GM23338 (cell line): ENCODE measurements around the gene SLC15A1. TPM values are rescaled to one million over a fixed set of nuclear protein-coding genes. Genes with fewer than 3 reads are reported as not detected.

ENCODE experiments used
- ATAC-seq: fragments of 200-7000 bp; cut with Tn5 transposase; 3 replicates; pipeline ENCODE4 v1.9.1; 2020
- DNase-seq: peaks from one replicate; pipeline ENCODE4 v3.0.0-alpha.2; 2015; ENCODE audit warnings: low spot score
- H2AFZ ChIP-seq: fragments of 200-600 bp; sonication (generic); 2 replicates; pipeline ENCODE4 v1.8.0; 2016; ENCODE audit warnings: antibody characterized with exemption, mild to moderate bottlenecking, moderate library complexity
- H3F3A ChIP-seq: fragments of 200-600 bp; sonication (generic); replicated peaks from 2 replicates; pipeline ENCODE4 v1.8.0; 2017; ENCODE audit warnings: antibody characterized with exemption, mixed run types, low read depth
- H3K27ac ChIP-seq: fragments of 200-600 bp; sonication (generic); 2 replicates; pipeline ENCODE4 v1.6.1; 2016; ENCODE audit warnings: low read depth
- H3K27me3 ChIP-seq: fragments of 200-600 bp; sonication (generic); 2 replicates; pipeline ENCODE4 v1.8.0; 2016; ENCODE audit warnings: mild to moderate bottlenecking, mixed run types, moderate library complexity; ENCODE audit not compliant: insufficient read depth
- H3K36me3 ChIP-seq: fragments of 200-600 bp; sonication (generic); 2 replicates; pipeline ENCODE4 v1.8.0; 2016; ENCODE audit warnings: mild to moderate bottlenecking; ENCODE audit not compliant: insufficient read depth
- H3K4me1 ChIP-seq: fragments of 200-600 bp; sonication (generic); 2 replicates; pipeline ENCODE4 v1.8.0; 2016; ENCODE audit warnings: mild to moderate bottlenecking, moderate library complexity; ENCODE audit not compliant: insufficient read depth
- H3K4me2 ChIP-seq: fragments of 200-600 bp; sonication (generic); 2 replicates; pipeline ENCODE4 v1.7.1; 2017; ENCODE audit warnings: mixed run types
- H3K4me3 ChIP-seq: fragments of 200-600 bp; sonication (generic); 2 replicates; pipeline ENCODE4 v1.6.1; 2016; ENCODE audit warnings: mixed run types
- H3K79me2 ChIP-seq: fragments of 200-600 bp; sonication (generic); replicated peaks from 2 replicates; pipeline ENCODE4 v1.8.0; 2017; ENCODE audit warnings: mild to moderate bottlenecking; ENCODE audit not compliant: insufficient read depth
- H3K9me2 ChIP-seq: fragments of 200-600 bp; sonication (generic); 2 replicates; pipeline ENCODE4 v1.8.0; 2017; ENCODE audit not compliant: insufficient read depth
- H4K20me1 ChIP-seq: fragments of 200-600 bp; sonication (generic); replicated peaks from 2 replicates; pipeline ENCODE4 v1.8.0; 2017; ENCODE audit warnings: mild to moderate bottlenecking; ENCODE audit not compliant: insufficient read depth
- H3K27ac Mint-ChIP-seq: 2 replicates; pipeline ENCODE4 v1.8.0; 2020; ENCODE audit warnings: inconsistent platforms, mild to moderate bottlenecking, moderate library complexity, mixed read lengths
- H3K27me3 Mint-ChIP-seq: 3 replicates; pipeline ENCODE4 v1.8.0; 2022; ENCODE audit warnings: low read depth, mild to moderate bottlenecking, moderate library complexity, mixed read lengths, inconsistent platforms; ENCODE audit not compliant: insufficient read depth, poor library complexity
- H3K36me3 Mint-ChIP-seq: 3 replicates; pipeline ENCODE4 v1.8.0; 2021; ENCODE audit warnings: low read depth, mild to moderate bottlenecking, inconsistent platforms, moderate library complexity, mixed read lengths
- H3K4me1 Mint-ChIP-seq: 3 replicates; pipeline ENCODE4 v1.8.0; 2020; ENCODE audit warnings: mild to moderate bottlenecking, inconsistent platforms, mixed read lengths
- H3K4me3 Mint-ChIP-seq: 3 replicates; pipeline ENCODE4 v1.8.0; 2021; ENCODE audit warnings: moderate library complexity, mild to moderate bottlenecking, inconsistent platforms, mixed read lengths
- H3K9me3 Mint-ChIP-seq: 3 replicates; pipeline ENCODE4 v1.8.0; 2020; ENCODE audit warnings: moderate library complexity, mild to moderate bottlenecking, inconsistent platforms, mixed read lengths
- CREB1 ChIP-seq: fragments of 250-450 bp; sonication (Bioruptor Pico); IDR thresholded peaks from 2 replicates; pipeline ENCODE4 v1.5.0; 2020; ENCODE audit warnings: low read depth, mild to moderate bottlenecking, moderate library complexity
- EZH2 ChIP-seq: fragments of 200-600 bp; sonication (generic); IDR thresholded peaks from one replicate; pipeline ENCODE4 v1.8.0; 2017; ENCODE audit warnings: antibody characterized with exemption, mild to moderate bottlenecking, low read depth; ENCODE audit not compliant: unreplicated experiment
- EZH2phosphoT487 ChIP-seq: fragments of 200-600 bp; sonication (generic); IDR thresholded peaks from one replicate; pipeline ENCODE4 v1.8.1; 2018; ENCODE audit warnings: antibody characterized with exemption; ENCODE audit not compliant: unreplicated experiment
- JUNB ChIP-seq: IDR thresholded peaks from one replicate; pipeline ENCODE4 v1.6.1; 2016; ENCODE audit warnings: antibody characterized with exemption; ENCODE audit not compliant: unreplicated experiment
- NANOG ChIP-seq: IDR thresholded peaks from 2 replicates; pipeline ENCODE4 v1.6.1; 2016; ENCODE audit warnings: antibody characterized with exemption, borderline replicate concordance
- POLR2AphosphoS5 ChIP-seq: IDR thresholded peaks from 2 replicates; pipeline ENCODE4 v1.6.1; 2016; ENCODE audit warnings: antibody characterized with exemption, low read depth
- STAT1 ChIP-seq: IDR thresholded peaks from one replicate; pipeline ENCODE4 v1.6.1; 2016; ENCODE audit warnings: antibody characterized with exemption; ENCODE audit not compliant: unreplicated experiment
- ZNF114 ChIP-seq: fragments of 250-450 bp; sonication (Bioruptor Pico); IDR thresholded peaks from 2 replicates; pipeline ENCODE4 v1.5.0; 2020; ENCODE audit warnings: mild to moderate bottlenecking, moderate library complexity
- ZNF331 ChIP-seq: fragments of 250-450 bp; sonication (Bioruptor Pico); IDR thresholded peaks from 2 replicates; pipeline ENCODE4 v1.5.0; 2020; ENCODE audit warnings: low read depth, mild to moderate bottlenecking, moderate library complexity
- polyA plus RNA-seq: library from polyadenylated mRNA; unstranded; fragments of >200 nt; fragmentation: Nextera tagmentation; extraction: Ambion mirVana; gene quantifications from 2 replicates; pipeline ENCODE4 v1.2.1, GENCODE V29; 2016
- total RNA-seq: library from RNA; depleted of rRNA; stranded (reverse); fragments of >200 nt; shearing (Covaris generic); gene quantifications from 2 replicates; pipeline ENCODE4 v1.2.3, GENCODE V29; 2014
- TF ChIP-seq, protein P1 (sequence below): IDR thresholded peaks from 2 replicates; pipeline ENCODE4 v1.6.1; 2016; ENCODE audit warnings: antibody characterized with exemption
- TF ChIP-seq, protein P2 (sequence below), 2 experiments: fragments of 200-600 bp in 1 of 2; sonication (generic) in 1 of 2; conservative IDR thresholded peaks; 2 replicates each; pipeline versions ENCODE4 v1.5.1 to v1.6.1; 2016 to 2017; ENCODE audit warnings: antibody characterized with exemption in 2 of 2, low read depth in 2 of 2, mild to moderate bottlenecking in 2 of 2, moderate library complexity in 1 of 2
- TF ChIP-seq, protein P3 (sequence below): fragments of 250-450 bp; sonication (Bioruptor Pico); IDR thresholded peaks from 2 replicates; pipeline ENCODE4 v1.5.0; 2020; ENCODE audit warnings: mild to moderate bottlenecking, moderate library complexity
- TF ChIP-seq, protein P4 (sequence below): IDR thresholded peaks from one replicate; pipeline ENCODE4 v1.6.1; 2018; ENCODE audit warnings: antibody characterized with exemption; ENCODE audit not compliant: unreplicated experiment

Gene SLC15A1
- total and polyA plus RNA-seq, 2 experiments from 2014 or later, result 1.6 to 3.0 TPM

DNA sequence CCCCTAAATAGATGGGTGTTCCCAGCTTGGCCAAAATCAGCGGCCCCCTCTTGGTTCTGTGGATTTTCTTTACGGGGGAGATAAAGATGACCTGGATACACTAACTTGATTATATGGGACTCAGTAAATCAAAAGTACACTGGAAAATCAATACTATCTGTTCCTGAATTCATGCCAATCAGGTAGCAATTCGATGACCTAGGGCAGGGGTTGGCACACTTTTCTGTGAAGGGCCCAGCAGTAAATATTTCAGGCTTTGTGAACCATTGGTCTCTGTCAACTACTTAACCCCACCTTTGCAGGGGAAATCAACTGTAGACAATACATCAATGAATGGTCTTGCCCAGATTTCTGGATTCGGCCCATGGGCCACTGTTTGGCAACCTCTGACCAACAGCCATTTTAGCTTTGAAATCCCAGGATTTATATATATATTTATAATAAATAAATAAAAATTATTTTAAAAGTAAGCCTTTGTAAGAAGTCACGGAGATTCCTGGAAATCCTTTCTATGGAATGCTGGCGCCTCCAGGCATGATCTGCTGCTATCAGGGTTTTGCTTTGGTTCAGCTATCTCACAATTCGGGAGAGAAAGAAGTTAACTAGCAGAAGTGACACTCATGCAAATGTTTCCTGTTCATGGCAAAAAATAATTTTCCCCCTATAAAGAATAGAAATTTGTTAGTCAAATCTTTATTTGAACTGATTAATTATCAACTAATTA lies 32.8 kb downstream of the SLC15A1 start:
- peaks cover 6% of the 10 kb centered on the region; the same call in 1 of the 2 replicates for H3K9me2 ChIP-seq
- ATAC-seq (no peak), DNase-seq (no peak)
- H3K79me2 ChIP-seq, result no peaks in the 10 kb centered on the region
- Mint-ChIP-seq H3K27ac (no peak overlapping the region), H3K9me3 (no peaks in the 10 kb centered on the region), H3K27me3 (no peaks in the 10 kb centered on the region), H3K4me1 (no peaks in the 10 kb centered on the region), H3K4me3 (no peak overlapping the region), H3K36me3 (no peaks in the 10 kb centered on the region)
- no peaks in the 10 kb centered on the region for H3K4me1 ChIP-seq
- H3K4me2 ChIP-seq, result no peak overlapping the region
- no peak overlapping the region for H3K27ac ChIP-seq
- H3K27me3 ChIP-seq, result no peaks in the 10 kb centered on the region
- H4K20me1 ChIP-seq, result no peaks in the 10 kb centered on the region
- H2AFZ ChIP-seq, result no peak overlapping the region
- no peaks in the 10 kb centered on the region for H3F3A ChIP-seq
- TF ChIP-seq ZNF331 (CRISPR knock-in tag) (no peak), ZNF114 (CRISPR knock-in tag) (no peak), JUNB (no peak), EZH2 (no peak), NANOG (no peak), STAT1 (no peak), CREB1 (no peak), EZH2phosphoT487 (no peak), POLR2AphosphoS5 (no peak)
- TF ChIP-seq, protein P1, sequence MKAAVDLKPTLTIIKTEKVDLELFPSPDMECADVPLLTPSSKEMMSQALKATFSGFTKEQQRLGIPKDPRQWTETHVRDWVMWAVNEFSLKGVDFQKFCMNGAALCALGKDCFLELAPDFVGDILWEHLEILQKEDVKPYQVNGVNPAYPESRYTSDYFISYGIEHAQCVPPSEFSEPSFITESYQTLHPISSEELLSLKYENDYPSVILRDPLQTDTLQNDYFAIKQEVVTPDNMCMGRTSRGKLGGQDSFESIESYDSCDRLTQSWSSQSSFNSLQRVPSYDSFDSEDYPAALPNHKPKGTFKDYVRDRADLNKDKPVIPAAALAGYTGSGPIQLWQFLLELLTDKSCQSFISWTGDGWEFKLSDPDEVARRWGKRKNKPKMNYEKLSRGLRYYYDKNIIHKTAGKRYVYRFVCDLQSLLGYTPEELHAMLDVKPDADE, result no peak
- TF ChIP-seq, protein P2, sequence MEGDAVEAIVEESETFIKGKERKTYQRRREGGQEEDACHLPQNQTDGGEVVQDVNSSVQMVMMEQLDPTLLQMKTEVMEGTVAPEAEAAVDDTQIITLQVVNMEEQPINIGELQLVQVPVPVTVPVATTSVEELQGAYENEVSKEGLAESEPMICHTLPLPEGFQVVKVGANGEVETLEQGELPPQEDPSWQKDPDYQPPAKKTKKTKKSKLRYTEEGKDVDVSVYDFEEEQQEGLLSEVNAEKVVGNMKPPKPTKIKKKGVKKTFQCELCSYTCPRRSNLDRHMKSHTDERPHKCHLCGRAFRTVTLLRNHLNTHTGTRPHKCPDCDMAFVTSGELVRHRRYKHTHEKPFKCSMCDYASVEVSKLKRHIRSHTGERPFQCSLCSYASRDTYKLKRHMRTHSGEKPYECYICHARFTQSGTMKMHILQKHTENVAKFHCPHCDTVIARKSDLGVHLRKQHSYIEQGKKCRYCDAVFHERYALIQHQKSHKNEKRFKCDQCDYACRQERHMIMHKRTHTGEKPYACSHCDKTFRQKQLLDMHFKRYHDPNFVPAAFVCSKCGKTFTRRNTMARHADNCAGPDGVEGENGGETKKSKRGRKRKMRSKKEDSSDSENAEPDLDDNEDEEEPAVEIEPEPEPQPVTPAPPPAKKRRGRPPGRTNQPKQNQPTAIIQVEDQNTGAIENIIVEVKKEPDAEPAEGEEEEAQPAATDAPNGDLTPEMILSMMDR (conservative IDR thresholded peaks at IDR 0.05; ENCODE audit: low read depth in 2 of 2), result no peak
- TF ChIP-seq, protein P3, sequence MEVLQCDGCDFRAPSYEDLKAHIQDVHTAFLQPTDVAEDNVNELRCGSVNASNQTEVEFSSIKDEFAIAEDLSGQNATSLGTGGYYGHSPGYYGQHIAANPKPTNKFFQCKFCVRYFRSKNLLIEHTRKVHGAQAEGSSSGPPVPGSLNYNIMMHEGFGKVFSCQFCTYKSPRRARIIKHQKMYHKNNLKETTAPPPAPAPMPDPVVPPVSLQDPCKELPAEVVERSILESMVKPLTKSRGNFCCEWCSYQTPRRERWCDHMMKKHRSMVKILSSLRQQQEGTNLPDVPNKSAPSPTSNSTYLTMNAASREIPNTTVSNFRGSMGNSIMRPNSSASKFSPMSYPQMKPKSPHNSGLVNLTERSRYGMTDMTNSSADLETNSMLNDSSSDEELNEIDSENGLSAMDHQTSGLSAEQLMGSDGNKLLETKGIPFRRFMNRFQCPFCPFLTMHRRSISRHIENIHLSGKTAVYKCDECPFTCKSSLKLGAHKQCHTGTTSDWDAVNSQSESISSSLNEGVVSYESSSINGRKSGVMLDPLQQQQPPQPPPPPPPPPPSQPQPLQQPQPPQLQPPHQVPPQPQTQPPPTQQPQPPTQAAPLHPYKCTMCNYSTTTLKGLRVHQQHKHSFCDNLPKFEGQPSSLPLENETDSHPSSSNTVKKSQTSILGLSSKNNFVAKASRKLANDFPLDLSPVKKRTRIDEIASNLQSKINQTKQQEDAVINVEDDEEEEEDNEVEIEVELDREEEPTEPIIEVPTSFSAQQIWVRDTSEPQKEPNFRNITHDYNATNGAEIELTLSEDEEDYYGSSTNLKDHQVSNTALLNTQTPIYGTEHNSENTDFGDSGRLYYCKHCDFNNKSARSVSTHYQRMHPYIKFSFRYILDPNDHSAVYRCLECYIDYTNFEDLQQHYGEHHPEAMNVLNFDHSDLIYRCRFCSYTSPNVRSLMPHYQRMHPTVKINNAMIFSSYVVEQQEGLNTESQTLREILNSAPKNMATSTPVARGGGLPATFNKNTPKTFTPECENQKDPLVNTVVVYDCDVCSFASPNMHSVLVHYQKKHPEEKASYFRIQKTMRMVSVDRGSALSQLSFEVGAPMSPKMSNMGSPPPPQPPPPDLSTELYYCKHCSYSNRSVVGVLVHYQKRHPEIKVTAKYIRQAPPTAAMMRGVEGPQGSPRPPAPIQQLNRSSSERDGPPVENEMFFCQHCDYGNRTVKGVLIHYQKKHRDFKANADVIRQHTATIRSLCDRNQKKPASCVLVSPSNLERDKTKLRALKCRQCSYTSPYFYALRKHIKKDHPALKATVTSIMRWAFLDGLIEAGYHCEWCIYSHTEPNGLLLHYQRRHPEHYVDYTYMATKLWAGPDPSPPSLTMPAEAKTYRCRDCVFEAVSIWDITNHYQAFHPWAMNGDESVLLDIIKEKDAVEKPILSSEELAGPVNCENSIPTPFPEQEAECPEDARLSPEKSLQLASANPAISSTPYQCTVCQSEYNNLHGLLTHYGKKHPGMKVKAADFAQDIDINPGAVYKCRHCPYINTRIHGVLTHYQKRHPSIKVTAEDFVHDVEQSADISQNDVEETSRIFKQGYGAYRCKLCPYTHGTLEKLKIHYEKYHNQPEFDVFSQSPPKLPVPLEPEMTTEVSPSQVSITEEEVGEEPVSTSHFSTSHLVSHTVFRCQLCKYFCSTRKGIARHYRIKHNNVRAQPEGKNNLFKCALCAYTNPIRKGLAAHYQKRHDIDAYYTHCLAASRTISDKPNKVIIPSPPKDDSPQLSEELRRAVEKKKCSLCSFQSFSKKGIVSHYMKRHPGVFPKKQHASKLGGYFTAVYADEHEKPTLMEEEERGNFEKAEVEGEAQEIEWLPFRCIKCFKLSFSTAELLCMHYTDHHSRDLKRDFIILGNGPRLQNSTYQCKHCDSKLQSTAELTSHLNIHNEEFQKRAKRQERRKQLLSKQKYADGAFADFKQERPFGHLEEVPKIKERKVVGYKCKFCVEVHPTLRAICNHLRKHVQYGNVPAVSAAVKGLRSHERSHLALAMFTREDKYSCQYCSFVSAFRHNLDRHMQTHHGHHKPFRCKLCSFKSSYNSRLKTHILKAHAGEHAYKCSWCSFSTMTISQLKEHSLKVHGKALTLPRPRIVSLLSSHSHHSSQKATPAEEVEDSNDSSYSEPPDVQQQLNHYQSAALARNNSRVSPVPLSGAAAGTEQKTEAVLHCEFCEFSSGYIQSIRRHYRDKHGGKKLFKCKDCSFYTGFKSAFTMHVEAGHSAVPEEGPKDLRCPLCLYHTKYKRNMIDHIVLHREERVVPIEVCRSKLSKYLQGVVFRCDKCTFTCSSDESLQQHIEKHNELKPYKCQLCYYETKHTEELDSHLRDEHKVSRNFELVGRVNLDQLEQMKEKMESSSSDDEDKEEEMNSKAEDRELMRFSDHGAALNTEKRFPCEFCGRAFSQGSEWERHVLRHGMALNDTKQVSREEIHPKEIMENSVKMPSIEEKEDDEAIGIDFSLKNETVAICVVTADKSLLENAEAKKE (CRISPR knock-in tag), result no peak
- TF ChIP-seq, protein P4, sequence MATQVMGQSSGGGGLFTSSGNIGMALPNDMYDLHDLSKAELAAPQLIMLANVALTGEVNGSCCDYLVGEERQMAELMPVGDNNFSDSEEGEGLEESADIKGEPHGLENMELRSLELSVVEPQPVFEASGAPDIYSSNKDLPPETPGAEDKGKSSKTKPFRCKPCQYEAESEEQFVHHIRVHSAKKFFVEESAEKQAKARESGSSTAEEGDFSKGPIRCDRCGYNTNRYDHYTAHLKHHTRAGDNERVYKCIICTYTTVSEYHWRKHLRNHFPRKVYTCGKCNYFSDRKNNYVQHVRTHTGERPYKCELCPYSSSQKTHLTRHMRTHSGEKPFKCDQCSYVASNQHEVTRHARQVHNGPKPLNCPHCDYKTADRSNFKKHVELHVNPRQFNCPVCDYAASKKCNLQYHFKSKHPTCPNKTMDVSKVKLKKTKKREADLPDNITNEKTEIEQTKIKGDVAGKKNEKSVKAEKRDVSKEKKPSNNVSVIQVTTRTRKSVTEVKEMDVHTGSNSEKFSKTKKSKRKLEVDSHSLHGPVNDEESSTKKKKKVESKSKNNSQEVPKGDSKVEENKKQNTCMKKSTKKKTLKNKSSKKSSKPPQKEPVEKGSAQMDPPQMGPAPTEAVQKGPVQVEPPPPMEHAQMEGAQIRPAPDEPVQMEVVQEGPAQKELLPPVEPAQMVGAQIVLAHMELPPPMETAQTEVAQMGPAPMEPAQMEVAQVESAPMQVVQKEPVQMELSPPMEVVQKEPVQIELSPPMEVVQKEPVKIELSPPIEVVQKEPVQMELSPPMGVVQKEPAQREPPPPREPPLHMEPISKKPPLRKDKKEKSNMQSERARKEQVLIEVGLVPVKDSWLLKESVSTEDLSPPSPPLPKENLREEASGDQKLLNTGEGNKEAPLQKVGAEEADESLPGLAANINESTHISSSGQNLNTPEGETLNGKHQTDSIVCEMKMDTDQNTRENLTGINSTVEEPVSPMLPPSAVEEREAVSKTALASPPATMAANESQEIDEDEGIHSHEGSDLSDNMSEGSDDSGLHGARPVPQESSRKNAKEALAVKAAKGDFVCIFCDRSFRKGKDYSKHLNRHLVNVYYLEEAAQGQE, result no peak
- H3K36me3 ChIP-seq, result no peaks in the 10 kb centered on the region
- no peak overlapping the region for H3K4me3 ChIP-seq
